ENCODE results near the gene IWS1. TPM values are rescaled to one million over a fixed set of nuclear protein-coding genes. Genes with fewer than 3 reads are reported as not detected.

IWS1 gene
- total RNA-seq, 1 experiment from 2014 or later: 46.6 TPM

DNA sequence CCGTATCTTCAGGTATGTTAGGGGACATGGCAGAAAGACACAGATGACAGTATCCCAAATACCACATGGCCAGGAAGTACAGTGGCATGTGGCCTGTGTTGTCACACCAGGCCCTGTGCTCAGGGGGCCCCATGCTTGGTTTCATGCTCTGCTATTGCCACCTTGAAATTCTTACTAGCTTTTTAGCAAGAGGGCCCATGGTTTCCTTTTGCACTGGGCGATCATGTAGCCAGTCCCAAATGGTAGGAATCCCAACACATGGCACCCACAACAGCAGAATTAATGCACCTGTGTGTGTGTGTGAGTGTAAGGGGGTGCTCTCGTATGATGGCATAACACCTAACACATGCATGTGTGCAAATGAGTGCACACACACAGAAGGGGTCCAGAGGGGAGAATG is 48.4 kb upstream of the IWS1 start:
- Histone ChIP-seq H3K4me1 (ENCODE audit: control insufficient read depth in 1 of 2, insufficient read depth in 2 of 2, low read length in 2 of 2) (peaks cover 0 to under 1% of the 10 kb centered on the region in 2 experiments; a peak in 1 of 4 replicates), H3K79me2 (ENCODE audit: insufficient read depth, low read length) (no peaks in the 10 kb centered on the region), H2AFZ (ENCODE audit: low read depth, low read length, poor library complexity, severe bottlenecking) (no peak overlapping the region), H3K27me3 (ENCODE audit: insufficient read depth, low read length) (no peaks in the 10 kb centered on the region), H3K4me3 (replicated peaks in 1 of 2; ENCODE audit: low read depth in 1 of 2, low read length in 2 of 2) (no peak overlapping the region), H3K9ac (ENCODE audit: low read length) (no peak overlapping the region), H3K4me2 (ENCODE audit: low read length) (no peak overlapping the region), H4K20me1 (ENCODE audit: insufficient read depth) (no peaks in the 10 kb centered on the region), H3K36me3 (ENCODE audit: control insufficient read depth in 1 of 2, insufficient read depth in 2 of 2, low read length in 2 of 2) (no peaks in the 10 kb centered on the region), H3K9me2 (ENCODE audit: insufficient read depth) (no peaks in the 10 kb centered on the region), H3K9me3 (ENCODE audit: control insufficient read depth in 1 of 2, insufficient read depth in 1 of 2, low read depth in 1 of 2, low read length in 2 of 2) (no peaks in the 10 kb centered on the region), H3K27ac (ENCODE audit: low read depth, low read length) (no peak overlapping the region)
- ChIA-PET RAD21 (ENCODE audit: low non-redundant PET in 1 of 2, low total read pairs in 2 of 2, uncharacterized antibody in 2 of 2, unreplicated experiment in 2 of 2) (no interaction called here), CTCF (interaction anchor here (1.4 kb wide), 1 partner anchor 17 kb away, joined by 5 read pairs; no protein-coding TSS in a partner anchor), POLR2A (no interaction called here)
- ATAC-seq (no peak), DNase-seq (ENCODE audit: low read depth, low spot score) (no peak)
- intact Hi-C loops (cut with micrococcal nuclease): no loop called here
- no TSS peak for BruUV-seq (replicated peaks)
- TF ChIP-seq SIN3A (IDR thresholded peaks at IDR 0.05; ENCODE audit: low read depth): no peak
- TF ChIP-seq, protein P1, sequence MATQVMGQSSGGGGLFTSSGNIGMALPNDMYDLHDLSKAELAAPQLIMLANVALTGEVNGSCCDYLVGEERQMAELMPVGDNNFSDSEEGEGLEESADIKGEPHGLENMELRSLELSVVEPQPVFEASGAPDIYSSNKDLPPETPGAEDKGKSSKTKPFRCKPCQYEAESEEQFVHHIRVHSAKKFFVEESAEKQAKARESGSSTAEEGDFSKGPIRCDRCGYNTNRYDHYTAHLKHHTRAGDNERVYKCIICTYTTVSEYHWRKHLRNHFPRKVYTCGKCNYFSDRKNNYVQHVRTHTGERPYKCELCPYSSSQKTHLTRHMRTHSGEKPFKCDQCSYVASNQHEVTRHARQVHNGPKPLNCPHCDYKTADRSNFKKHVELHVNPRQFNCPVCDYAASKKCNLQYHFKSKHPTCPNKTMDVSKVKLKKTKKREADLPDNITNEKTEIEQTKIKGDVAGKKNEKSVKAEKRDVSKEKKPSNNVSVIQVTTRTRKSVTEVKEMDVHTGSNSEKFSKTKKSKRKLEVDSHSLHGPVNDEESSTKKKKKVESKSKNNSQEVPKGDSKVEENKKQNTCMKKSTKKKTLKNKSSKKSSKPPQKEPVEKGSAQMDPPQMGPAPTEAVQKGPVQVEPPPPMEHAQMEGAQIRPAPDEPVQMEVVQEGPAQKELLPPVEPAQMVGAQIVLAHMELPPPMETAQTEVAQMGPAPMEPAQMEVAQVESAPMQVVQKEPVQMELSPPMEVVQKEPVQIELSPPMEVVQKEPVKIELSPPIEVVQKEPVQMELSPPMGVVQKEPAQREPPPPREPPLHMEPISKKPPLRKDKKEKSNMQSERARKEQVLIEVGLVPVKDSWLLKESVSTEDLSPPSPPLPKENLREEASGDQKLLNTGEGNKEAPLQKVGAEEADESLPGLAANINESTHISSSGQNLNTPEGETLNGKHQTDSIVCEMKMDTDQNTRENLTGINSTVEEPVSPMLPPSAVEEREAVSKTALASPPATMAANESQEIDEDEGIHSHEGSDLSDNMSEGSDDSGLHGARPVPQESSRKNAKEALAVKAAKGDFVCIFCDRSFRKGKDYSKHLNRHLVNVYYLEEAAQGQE (IDR thresholded peaks at IDR 0.05; ENCODE audit: low read depth): no peak
- TF ChIP-seq EZH2 (IDR thresholded peaks at IDR 0.05): no peak
- TF ChIP-seq RAD21 (IDR thresholded peaks at IDR 0.05; ENCODE audit: low read depth): no peak
- no peak for TF ChIP-seq FOSL1 (IDR thresholded peaks at IDR 0.05; ENCODE audit: low read depth)
- TF ChIP-seq CBX3 (IDR thresholded peaks at IDR 0.05; ENCODE audit: low read depth): no peak
- no peak for TF ChIP-seq EZH2phosphoT487 (IDR thresholded peaks at IDR 0.05; ENCODE audit: borderline replicate concordance)
- TF ChIP-seq, protein P2, sequence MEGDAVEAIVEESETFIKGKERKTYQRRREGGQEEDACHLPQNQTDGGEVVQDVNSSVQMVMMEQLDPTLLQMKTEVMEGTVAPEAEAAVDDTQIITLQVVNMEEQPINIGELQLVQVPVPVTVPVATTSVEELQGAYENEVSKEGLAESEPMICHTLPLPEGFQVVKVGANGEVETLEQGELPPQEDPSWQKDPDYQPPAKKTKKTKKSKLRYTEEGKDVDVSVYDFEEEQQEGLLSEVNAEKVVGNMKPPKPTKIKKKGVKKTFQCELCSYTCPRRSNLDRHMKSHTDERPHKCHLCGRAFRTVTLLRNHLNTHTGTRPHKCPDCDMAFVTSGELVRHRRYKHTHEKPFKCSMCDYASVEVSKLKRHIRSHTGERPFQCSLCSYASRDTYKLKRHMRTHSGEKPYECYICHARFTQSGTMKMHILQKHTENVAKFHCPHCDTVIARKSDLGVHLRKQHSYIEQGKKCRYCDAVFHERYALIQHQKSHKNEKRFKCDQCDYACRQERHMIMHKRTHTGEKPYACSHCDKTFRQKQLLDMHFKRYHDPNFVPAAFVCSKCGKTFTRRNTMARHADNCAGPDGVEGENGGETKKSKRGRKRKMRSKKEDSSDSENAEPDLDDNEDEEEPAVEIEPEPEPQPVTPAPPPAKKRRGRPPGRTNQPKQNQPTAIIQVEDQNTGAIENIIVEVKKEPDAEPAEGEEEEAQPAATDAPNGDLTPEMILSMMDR (IDR thresholded peaks at IDR 0.05 in 2 of 3, conservative IDR thresholded peaks at IDR 0.05 in 1 of 3; ENCODE audit: borderline replicate concordance in 1 of 3, insufficient read depth in 1 of 3, low read depth in 2 of 3, low read length in 2 of 3): no peak
- TF ChIP-seq YY1 (IDR thresholded peaks at IDR 0.05; ENCODE audit: extremely low read depth, insufficient replicate concordance, low read depth, low read length): no peak
- TF ChIP-seq CEBPB (IDR thresholded peaks at IDR 0.05; ENCODE audit: low read depth): no peak
- no peak for TF ChIP-seq SP1 (IDR thresholded peaks at IDR 0.05; ENCODE audit: low read depth)
- TF ChIP-seq POLR2A (IDR thresholded peaks at IDR 0.05; ENCODE audit: borderline replicate concordance, extremely low read depth, insufficient read depth, insufficient read length): no peak
- TF ChIP-seq, protein P3, sequence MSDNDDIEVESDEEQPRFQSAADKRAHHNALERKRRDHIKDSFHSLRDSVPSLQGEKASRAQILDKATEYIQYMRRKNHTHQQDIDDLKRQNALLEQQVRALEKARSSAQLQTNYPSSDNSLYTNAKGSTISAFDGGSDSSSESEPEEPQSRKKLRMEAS (IDR thresholded peaks at IDR 0.05): no peak
- no peak for TF ChIP-seq SRF (IDR thresholded peaks at IDR 0.05; ENCODE audit: low read depth)
- TF ChIP-seq, protein P4, sequence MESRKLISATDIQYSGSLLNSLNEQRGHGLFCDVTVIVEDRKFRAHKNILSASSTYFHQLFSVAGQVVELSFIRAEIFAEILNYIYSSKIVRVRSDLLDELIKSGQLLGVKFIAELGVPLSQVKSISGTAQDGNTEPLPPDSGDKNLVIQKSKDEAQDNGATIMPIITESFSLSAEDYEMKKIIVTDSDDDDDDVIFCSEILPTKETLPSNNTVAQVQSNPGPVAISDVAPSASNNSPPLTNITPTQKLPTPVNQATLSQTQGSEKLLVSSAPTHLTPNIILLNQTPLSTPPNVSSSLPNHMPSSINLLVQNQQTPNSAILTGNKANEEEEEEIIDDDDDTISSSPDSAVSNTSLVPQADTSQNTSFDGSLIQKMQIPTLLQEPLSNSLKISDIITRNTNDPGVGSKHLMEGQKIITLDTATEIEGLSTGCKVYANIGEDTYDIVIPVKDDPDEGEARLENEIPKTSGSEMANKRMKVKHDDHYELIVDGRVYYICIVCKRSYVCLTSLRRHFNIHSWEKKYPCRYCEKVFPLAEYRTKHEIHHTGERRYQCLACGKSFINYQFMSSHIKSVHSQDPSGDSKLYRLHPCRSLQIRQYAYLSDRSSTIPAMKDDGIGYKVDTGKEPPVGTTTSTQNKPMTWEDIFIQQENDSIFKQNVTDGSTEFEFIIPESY (IDR thresholded peaks at IDR 0.05; ENCODE audit: extremely low read depth, insufficient replicate concordance, low read length): no peak

All from HCT116 (cell line).